ENCODE results near the gene CRAT.

The CRAT gene

DNA sequence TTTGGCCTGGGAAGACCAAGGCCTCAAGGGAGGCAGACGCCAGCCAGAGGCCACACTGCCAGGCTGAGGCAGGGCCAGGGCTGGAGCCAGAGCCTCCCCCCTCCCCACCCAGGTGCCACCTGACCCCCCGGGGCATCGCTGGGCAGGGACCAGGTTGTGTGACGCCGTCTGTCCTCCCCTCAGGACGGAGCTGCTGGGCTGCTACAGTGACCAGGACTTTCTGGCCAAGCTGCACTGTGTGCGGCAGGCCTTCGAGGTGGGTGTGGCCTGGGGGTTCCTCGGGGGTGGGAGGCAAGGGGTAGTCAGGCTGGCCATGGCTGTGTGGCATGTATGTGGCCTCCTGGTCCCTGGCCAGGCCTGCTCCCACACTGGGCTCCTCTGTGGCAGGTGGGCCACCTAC, 47.5 kb downstream of the CRAT start:
- no peak for DNase-seq (ENCODE audit: low read depth)

DNA sequence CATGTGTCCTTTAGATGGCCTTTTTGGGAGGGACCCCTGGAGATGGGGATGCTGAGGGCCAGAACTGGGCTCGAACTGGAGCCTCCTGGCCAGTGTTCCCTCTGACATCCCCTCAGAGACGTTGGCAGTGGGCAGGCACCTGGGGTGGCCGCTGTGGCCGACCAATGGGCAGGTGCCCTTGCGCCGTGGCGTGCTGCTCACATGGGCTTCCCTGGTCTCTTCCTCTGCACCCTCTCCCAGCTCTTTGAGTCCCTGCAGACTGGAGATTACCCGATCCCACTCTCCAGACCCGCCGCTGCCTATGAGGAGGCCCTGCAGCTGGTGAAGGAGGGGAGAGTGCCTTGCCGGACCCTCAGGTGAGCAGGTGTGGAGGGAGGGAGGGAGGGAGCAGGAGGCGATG, 49.6 kb downstream of the CRAT start:
- DNase-seq (ENCODE audit: low read depth) = no peak

DNA sequence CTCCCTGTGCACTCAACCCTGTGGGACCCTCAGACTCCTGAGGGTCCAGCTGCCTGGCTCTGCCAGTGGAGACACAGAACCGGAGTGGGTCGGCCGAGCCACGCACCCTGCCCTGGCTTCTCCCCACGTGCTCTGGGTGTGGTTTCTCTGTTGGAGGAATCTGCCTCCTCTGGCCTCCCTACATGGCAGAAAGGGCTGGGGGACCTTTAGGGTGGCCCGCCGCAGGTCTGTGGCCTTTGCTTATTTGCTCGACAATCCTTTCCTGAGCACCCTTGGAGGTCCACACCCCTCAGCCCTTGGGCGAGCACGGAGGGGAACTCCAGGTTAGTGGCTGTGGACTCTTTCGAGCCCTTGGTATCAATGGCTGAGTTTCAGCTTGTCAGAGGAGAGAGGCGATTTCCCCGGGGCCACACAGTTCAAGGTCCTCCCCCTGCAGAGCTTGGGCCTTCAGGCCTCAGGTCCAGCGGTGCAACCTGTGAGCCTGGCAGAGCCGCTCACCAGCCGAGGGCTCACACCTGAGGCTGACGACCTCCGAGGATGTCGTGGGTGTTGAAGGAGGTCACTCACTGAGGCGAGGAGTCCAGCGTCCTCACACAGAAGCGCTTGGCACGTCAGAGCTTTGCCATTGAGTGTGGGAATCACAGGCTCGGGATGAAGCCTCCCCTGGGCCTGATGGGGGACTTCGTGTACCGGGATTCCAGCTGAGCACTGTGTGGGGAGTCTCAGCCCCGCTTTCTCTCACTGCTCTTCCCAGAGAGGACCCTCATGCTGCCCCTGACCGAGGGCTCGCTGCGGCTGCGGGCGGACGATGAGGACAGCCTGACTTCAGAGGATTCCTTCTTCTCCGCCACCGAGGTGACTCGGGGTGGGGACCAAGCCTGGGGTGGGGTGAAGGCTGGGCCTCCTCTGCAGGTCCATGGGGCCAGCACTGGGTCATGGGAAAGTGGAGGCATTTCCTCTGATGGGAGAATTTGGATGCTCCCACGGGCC, 50.5 kb downstream of the CRAT start:
- DNase-seq (ENCODE audit: low read depth) = no peak

- no peak for DNase-seq (ENCODE audit: low read depth)
Observed at GRCh38 chr9:129058965-129059795, 51.4 kb downstream of the CRAT start.

DNA sequence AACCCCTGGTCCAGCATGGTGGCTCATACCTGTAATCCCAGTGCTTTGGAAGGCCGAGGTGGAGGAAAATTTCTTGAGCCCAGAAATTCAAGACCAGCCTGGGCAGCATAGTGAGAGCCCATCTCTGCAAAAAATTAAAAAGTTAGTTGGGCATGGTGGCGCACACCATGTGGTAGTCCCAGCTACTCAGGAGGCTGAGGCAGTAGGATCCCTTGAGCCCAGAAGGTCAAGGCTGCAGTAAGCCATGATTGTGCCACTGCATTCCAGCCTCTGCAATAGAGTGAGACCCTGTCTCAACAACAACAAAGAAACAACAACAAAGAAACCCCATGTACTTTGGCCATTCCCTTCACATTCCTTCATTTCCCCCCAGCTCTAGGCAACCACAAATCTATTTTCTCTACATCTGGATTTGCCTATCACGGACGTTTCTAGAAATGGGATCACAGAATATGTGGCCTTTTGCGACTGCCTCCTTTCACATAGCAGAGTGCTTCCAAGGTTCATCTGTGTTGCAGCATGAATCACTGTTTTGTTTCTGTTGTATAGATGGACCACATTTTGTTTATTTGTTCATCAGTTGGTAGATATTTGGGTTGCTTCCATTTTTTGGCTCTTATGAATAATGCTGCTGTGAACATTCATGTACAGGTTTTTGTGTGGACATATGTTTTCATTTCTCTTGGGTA, 56.3 kb downstream of the CRAT start:
- DNase-seq (ENCODE audit: low read depth) = no peak

- DNase-seq (ENCODE audit: low read depth) = no peak
Observed at GRCh38 chr9:129053020-129053419, 57.6 kb downstream of the CRAT start.

- DNase-seq (ENCODE audit: low read depth) = no peak
Observed at GRCh38 chr9:129052592-129052991, 58.0 kb downstream of the CRAT start.
